Measurements from ENCODE around the gene MPDZ. TPM values are rescaled to one million over a fixed set of nuclear protein-coding genes. Genes with fewer than 3 reads are reported as not detected.
A peak's percentile ranks its signal among the peaks of the same experiment; 100 is the strongest.

MPDZ gene
- total RNA-seq, 1 donor from 2014 or later, result 62.6 TPM

- ATAC-seq (no peak), DNase-seq (ENCODE audit: low spot score) (no peak)
Measured at GRCh38 chr9:13186091-13186490, 93.4 kb downstream of the MPDZ start.

GRCh38 chr9:13181652-13182051 is 97.8 kb downstream of the MPDZ start:
- ATAC-seq (peak; percentile 73), DNase-seq (ENCODE audit: low spot score) (no peak)

GRCh38 chr9:13179257-13179656 is 100.2 kb downstream of the MPDZ start:
- ATAC-seq, result no peak
- DNase-seq (ENCODE audit: low spot score), result no peak

- peak; percentile 78 for ATAC-seq
- DNase-seq (ENCODE audit: low spot score), result peak; percentile 62
Measured at GRCh38 chr9:13175732-13176131, 103.8 kb downstream of the MPDZ start.

GRCh38 chr9:13174906-13175639 is 104.4 kb downstream of the MPDZ start:
- ATAC-seq (peak; percentile 57), DNase-seq (ENCODE audit: low spot score) (no peak)

GRCh38 chr9:13173553-13173952 is 105.9 kb downstream of the MPDZ start:
- peak; percentile 76 for ATAC-seq
- peak; percentile 48 for DNase-seq (ENCODE audit: low spot score)

- ATAC-seq (no peak), DNase-seq (ENCODE audit: low spot score) (no peak)
Measured at GRCh38 chr9:13171261-13171660, 108.2 kb downstream of the MPDZ start.

GRCh38 chr9:13166996-13167395 is 112.5 kb downstream of the MPDZ start:
- no peak for ATAC-seq
- no peak for DNase-seq (ENCODE audit: low spot score)

GRCh38 chr9:13165956-13166355 is 113.5 kb downstream of the MPDZ start:
- DNase-seq (ENCODE audit: low spot score), result no peak
- ATAC-seq, result no peak

- ATAC-seq (no peak), DNase-seq (ENCODE audit: low spot score) (no peak)
Measured at GRCh38 chr9:13165236-13165945, 114.1 kb downstream of the MPDZ start.

GRCh38 chr9:13163946-13164345 is 115.5 kb downstream of the MPDZ start:
- ATAC-seq (peak; percentile 68), DNase-seq (ENCODE audit: low spot score) (no peak)

GRCh38 chr9:13163287-13163686 is 116.2 kb downstream of the MPDZ start:
- no peak for ATAC-seq
- no peak for DNase-seq (ENCODE audit: low spot score)

GRCh38 chr9:13160051-13160450 is 119.4 kb downstream of the MPDZ start:
- ATAC-seq (no peak), DNase-seq (ENCODE audit: low spot score) (no peak)

- no peak for DNase-seq (ENCODE audit: low spot score)
- ATAC-seq, result no peak
Measured at GRCh38 chr9:13158986-13159385, 120.5 kb downstream of the MPDZ start.

GRCh38 chr9:13151489-13151888 is 128.0 kb downstream of the MPDZ start:
- no peak for DNase-seq (ENCODE audit: low spot score)
- no peak for ATAC-seq

GRCh38 chr9:13149454-13149853 is 130.0 kb downstream of the MPDZ start:
- peak; percentile 49 for DNase-seq (ENCODE audit: low spot score)

GRCh38 chr9:13146840-13147239 is 132.7 kb downstream of the MPDZ start:
- DNase-seq (ENCODE audit: low spot score), result no peak
- ATAC-seq, result no peak

More at GRCh38 chr9:13149454-13149853, 130.0 kb downstream of the MPDZ start:
- ATAC-seq, result peak; percentile 89

GRCh38 chr9:13145340-13145739 is 134.2 kb downstream of the MPDZ start:
- ATAC-seq, result no peak

GRCh38 chr9:13144166-13144775 is 135.2 kb downstream of the MPDZ start:
- no peak for DNase-seq (ENCODE audit: low spot score)
- no peak for ATAC-seq

More at GRCh38 chr9:13145340-13145739, 134.2 kb downstream of the MPDZ start:
- DNase-seq (ENCODE audit: low spot score), result no peak

GRCh38 chr9:13143281-13143680 is 136.2 kb downstream of the MPDZ start:
- ATAC-seq (no peak), DNase-seq (ENCODE audit: low spot score) (no peak)

- no peak for DNase-seq (ENCODE audit: low spot score)
- no peak for ATAC-seq
Measured at GRCh38 chr9:13142776-13143175, 136.7 kb downstream of the MPDZ start.

GRCh38 chr9:13141629-13142028 is 137.9 kb downstream of the MPDZ start:
- ATAC-seq, result peak; percentile 33
- no peak for DNase-seq (ENCODE audit: low spot score)
